HAP-1 (cell line): ENCODE data around the gene TLCD1.

Experiments used
- DNase-seq, 2 experiments: peaks; one replicate each; pipeline ENCODE4 v3.0.0-alpha.2; 2016 to 2020; ENCODE audit warnings: low spot score in 2 of 2
- H3K27me3 ChIP-seq: fragments of 250-450 bp; sonication (Bioruptor Pico); 2 replicates; pipeline ENCODE4 v1.5.1; 2020; ENCODE audit warnings: low read depth, mild to moderate bottlenecking, moderate library complexity
- H3K36me3 ChIP-seq: fragments of 250-450 bp; sonication (Bioruptor Pico); replicated peaks from 2 replicates; pipeline ENCODE4 v1.5.1; 2020; ENCODE audit warnings: mild to moderate bottlenecking
- H3K4me1 ChIP-seq: fragments of 250-450 bp; sonication (Bioruptor Pico); 2 replicates; pipeline ENCODE4 v1.5.1; 2020; ENCODE audit warnings: mild to moderate bottlenecking
- H3K4me3 ChIP-seq: fragments of 250-450 bp; sonication (Bioruptor Pico); 2 replicates; pipeline ENCODE4 v1.5.1; 2020; ENCODE audit warnings: mild to moderate bottlenecking, moderate library complexity
- H3K9me3 ChIP-seq: fragments of 250-450 bp; sonication (Bioruptor Pico); 2 replicates; pipeline ENCODE4 v1.5.1; 2020; ENCODE audit warnings: mild to moderate bottlenecking, moderate library complexity
- in situ Hi-C: fragments of 300-500 bp; cut with MboI; formaldehyde crosslinking; loops from 3 replicates; pipeline ENCODE4 v1.14.3; 2020; ENCODE audit warnings: low sequenced_read_pairs, inconsistent platforms, mixed read lengths

The TLCD1 gene

GRCh38 chr17:28684963-28685362, 41.1 kb downstream of the TLCD1 start:
- Histone ChIP-seq H3K27me3 (no peaks in the 10 kb centered on the region), H3K4me3 (no peak overlapping the region), H3K36me3 (peaks cover 97% of the 10 kb centered on the region), H3K9me3 (no peaks in the 10 kb centered on the region), H3K4me1 (no peaks in the 10 kb centered on the region)
- no peak for DNase-seq
- in situ Hi-C loops = no loop called here

- H3K4me3 ChIP-seq = no peak overlapping the region
- peaks cover 94% of the 10 kb centered on the region for H3K36me3 ChIP-seq
- no peaks in the 10 kb centered on the region for H3K9me3 ChIP-seq
- no peaks in the 10 kb centered on the region for H3K4me1 ChIP-seq
- in situ Hi-C loops = no loop called here
- no peaks in the 10 kb centered on the region for H3K27me3 ChIP-seq
- DNase-seq = no peak
These were observed 43.4 kb downstream of the TLCD1 start for GRCh38 chr17:28682655-28683054.

GRCh38 chr17:28675980-28676379, 50.1 kb downstream of the TLCD1 start:
- in situ Hi-C loops = no loop called here
- Histone ChIP-seq H3K4me3 (no peak overlapping the region), H3K4me1 (no peaks in the 10 kb centered on the region), H3K36me3 (peaks cover 90% of the 10 kb centered on the region), H3K9me3 (no peaks in the 10 kb centered on the region), H3K27me3 (no peaks in the 10 kb centered on the region)
- no peak for DNase-seq

- no peak for DNase-seq
- Histone ChIP-seq H3K27me3 (no peaks in the 10 kb centered on the region), H3K36me3 (peaks cover 89% of the 10 kb centered on the region), H3K4me1 (no peaks in the 10 kb centered on the region), H3K9me3 (no peaks in the 10 kb centered on the region), H3K4me3 (no peak overlapping the region)
- in situ Hi-C loops = no loop called here
These were observed 50.5 kb downstream of the TLCD1 start for GRCh38 chr17:28675490-28675889.
